H9 (cell line): Measurements from ENCODE around the gene RPRD1B. TPM values are rescaled to one million over a fixed set of nuclear protein-coding genes. Genes with fewer than 3 reads are reported as not detected.
A peak's percentile ranks its signal among the peaks of the same experiment; 100 is the strongest.
"Not testable (repeated sequence)": the region's sequence is repeated elsewhere in the genome, so short reads cannot be mapped to it uniquely, and the experiment has no call there.

Experiments
- DNase-seq: peaks from one replicate; pipeline ENCODE4 v3.0.0-alpha.2; 2017
- H2AFZ ChIP-seq: one replicate; pipeline ENCODE4 v1.6.1; 2013; ENCODE audit warnings: mild to moderate bottlenecking, low read length, control low read depth, moderate library complexity
- H2AK5ac ChIP-seq: 2 replicates; pipeline ENCODE4 v1.6.1; 2013; ENCODE audit warnings: low read length, control low read depth, mixed read lengths; ENCODE audit not compliant: insufficient read length
- H2BK120ac ChIP-seq: one replicate; pipeline ENCODE4 v1.6.1; 2013; ENCODE audit warnings: low read depth, mild to moderate bottlenecking, low read length, control low read depth, inconsistent platforms; ENCODE audit not compliant: poor library complexity, severe bottlenecking
- H2BK12ac ChIP-seq: 2 replicates; pipeline ENCODE4 v1.6.1; 2013; ENCODE audit warnings: low read length, control low read depth, mixed read lengths, low read depth; ENCODE audit not compliant: insufficient read length
- H2BK15ac ChIP-seq: 2 replicates; pipeline ENCODE4 v1.6.1; 2013; ENCODE audit warnings: low read depth, low read length, control low read depth
- H2BK20ac ChIP-seq: one replicate; pipeline ENCODE4 v1.6.1; 2013; ENCODE audit warnings: low read depth, mild to moderate bottlenecking, low read length, control low read depth, inconsistent platforms; ENCODE audit not compliant: poor library complexity, severe bottlenecking
- H2BK5ac ChIP-seq: 2 replicates; pipeline ENCODE4 v1.6.1; 2013; ENCODE audit warnings: low read length, control low read depth, mixed read lengths; ENCODE audit not compliant: insufficient read length
- H3K14ac ChIP-seq: 2 replicates; pipeline ENCODE4 v1.6.1; 2013; ENCODE audit warnings: low read length, control low read depth; ENCODE audit not compliant: insufficient read depth
- H3K18ac ChIP-seq: 2 replicates; pipeline ENCODE4 v1.6.1; 2013; ENCODE audit warnings: low read depth, mild to moderate bottlenecking, mixed read lengths, low read length, control low read depth; ENCODE audit not compliant: insufficient read length
- H3K23ac ChIP-seq: 2 replicates; pipeline ENCODE4 v1.6.1; 2013; ENCODE audit warnings: low read length, control low read depth, mixed read lengths, low read depth; ENCODE audit not compliant: insufficient read length
- H3K23me2 ChIP-seq: 2 replicates; pipeline ENCODE4 v1.6.1; 2013; ENCODE audit warnings: low read depth, mild to moderate bottlenecking, mixed read lengths, low read length, control low read depth; ENCODE audit not compliant: insufficient read length, poor library complexity, severe bottlenecking
- H3K27ac ChIP-seq: 2 replicates; pipeline ENCODE4 v1.5.1; 2013; ENCODE audit warnings: low read length, control low read depth, mixed read lengths, low read depth; ENCODE audit not compliant: insufficient read length
- H3K27me3 ChIP-seq: 2 replicates; pipeline ENCODE4 v1.6.1; 2013; ENCODE audit warnings: low read length, control low read depth, inconsistent platforms; ENCODE audit not compliant: insufficient read depth
- H3K4ac ChIP-seq: 2 replicates; pipeline ENCODE4 v1.6.1; 2013; ENCODE audit warnings: low read depth, mild to moderate bottlenecking, control low read depth, inconsistent platforms, low read length, moderate library complexity
- H3K4me1 ChIP-seq: 2 replicates; pipeline ENCODE4 v1.6.1; 2013; ENCODE audit warnings: low read length, control low read depth, inconsistent platforms; ENCODE audit not compliant: insufficient read depth
- H3K4me2 ChIP-seq: 2 replicates; pipeline ENCODE4 v1.6.1; 2013; ENCODE audit warnings: low read length, control low read depth, mixed read lengths; ENCODE audit not compliant: insufficient read length, insufficient read depth
- H3K56ac ChIP-seq: 2 replicates; pipeline ENCODE4 v1.6.1; 2013; ENCODE audit warnings: low read depth, mild to moderate bottlenecking, mixed read lengths, low read length, control low read depth; ENCODE audit not compliant: insufficient read length
- H3K79me1 ChIP-seq: 2 replicates; pipeline ENCODE4 v1.6.1; 2013; ENCODE audit warnings: low read depth, mild to moderate bottlenecking, moderate library complexity, low read length, control low read depth, inconsistent platforms; ENCODE audit not compliant: insufficient read depth, poor library complexity, severe bottlenecking
- H3K79me2 ChIP-seq: 2 replicates; pipeline ENCODE4 v1.6.1; 2013; ENCODE audit warnings: low read length, control low read depth, inconsistent platforms; ENCODE audit not compliant: insufficient read depth
- H3K9ac ChIP-seq: 2 replicates; pipeline ENCODE4 v1.6.1; 2013; ENCODE audit warnings: low read length, control low read depth, mixed read lengths; ENCODE audit not compliant: insufficient read length; ENCODE audit errors: extremely low read depth
- H3K9me3 ChIP-seq: one replicate; pipeline ENCODE4 v1.6.1; 2013; ENCODE audit warnings: low read depth, low read length, inconsistent platforms; ENCODE audit not compliant: control insufficient read depth
- H3T11ph ChIP-seq: one replicate; pipeline ENCODE4 v1.6.1; 2013; ENCODE audit warnings: mild to moderate bottlenecking, low read length, control low read depth, inconsistent platforms
- H4K20me1 ChIP-seq: one replicate; pipeline ENCODE4 v1.6.1; 2013; ENCODE audit not compliant: control insufficient read depth, insufficient read length, insufficient read depth
- H4K5ac ChIP-seq: 2 replicates; pipeline ENCODE4 v1.6.1; 2013; ENCODE audit warnings: low read depth, mild to moderate bottlenecking, mixed read lengths, low read length, control low read depth; ENCODE audit not compliant: insufficient read length
- H4K8ac ChIP-seq: replicated peaks from 2 replicates; pipeline ENCODE4 v1.6.1; 2013; ENCODE audit warnings: low read length, control low read depth, mixed read lengths, low read depth; ENCODE audit not compliant: insufficient read length
- H4K91ac ChIP-seq: 2 replicates; pipeline ENCODE4 v1.6.1; 2013; ENCODE audit warnings: low read depth, mild to moderate bottlenecking, moderate library complexity, mixed read lengths, low read length, control low read depth; ENCODE audit not compliant: insufficient read length
- H3K27ac Mint-ChIP-seq, 3 experiments: 2 replicates in 2 of 3; 3 replicates in 1 of 3; pipeline ENCODE4 v1.8.0; 2020 to 2021; ENCODE audit warnings: mixed read lengths in 3 of 3, mild to moderate bottlenecking in 1 of 3, moderate library complexity in 1 of 3
- H3K27me3 Mint-ChIP-seq: 2 replicates; pipeline ENCODE4 v1.8.0; 2021; ENCODE audit warnings: low read depth, mild to moderate bottlenecking, moderate library complexity, mixed read lengths
- H3K36me3 Mint-ChIP-seq, 3 experiments: 2 replicates in 2 of 3; 3 replicates in 1 of 3; pipeline ENCODE4 v1.8.0; 2020 to 2021; ENCODE audit warnings: low read depth in 3 of 3, mixed read lengths in 3 of 3; ENCODE audit not compliant: insufficient read depth in 1 of 3
- H3K4me1 Mint-ChIP-seq, 2 experiments: 2 replicates each; pipeline ENCODE4 v1.8.0; 2020; ENCODE audit warnings: mixed read lengths in 2 of 2
- H3K4me3 Mint-ChIP-seq, 2 experiments: 2 replicates in 1 of 2; 3 replicates in 1 of 2; pipeline ENCODE4 v1.8.0; 2020 to 2021; ENCODE audit warnings: mild to moderate bottlenecking in 2 of 2, mixed read lengths in 2 of 2, moderate library complexity in 1 of 2
- H3K9me3 Mint-ChIP-seq, 2 experiments: 2 replicates in 1 of 2; 3 replicates in 1 of 2; pipeline ENCODE4 v1.8.0; 2020; ENCODE audit warnings: mild to moderate bottlenecking in 2 of 2, mixed read lengths in 2 of 2, moderate library complexity in 1 of 2
- CTCF ChIP-seq: fragments of 200-600 bp; sonication (generic); conservative IDR thresholded peaks from 3 replicates; pipeline ENCODE4 v1.8.0; 2021; ENCODE audit warnings: antibody characterized with exemption, mild to moderate bottlenecking
- WGBS: extraction: QIAGEN DNeasy Blood & Tissue Kit; methylation state at CpG from one replicate; pipeline ENCODE4 v1.1.7; 2013; ENCODE audit warnings: missing lambda C conversion rate, low lambda C conversion rate, mixed read lengths; ENCODE audit not compliant: insufficient read length; ENCODE audit errors: extremely low coverage; 5-methylcytosine and 5-hydroxymethylcytosine counted together
- total RNA-seq: library from RNA; stranded (reverse); gene quantifications from 2 replicates; pipeline ENCODE4 v1.2.1, GENCODE V29; 2021

The RPRD1B gene
- total RNA-seq, 1 experiment from 2014 or later: 34.3 TPM

- H3K27me3 ChIP-seq: no peaks in the 10 kb centered on the region
- no peaks in the 10 kb centered on the region for H3K23me2 ChIP-seq
- no peak for DNase-seq
- no peak overlapping the region for H4K8ac ChIP-seq
- H3K4me1 Mint-ChIP-seq: no peaks in the 10 kb centered on the region
- H3K23ac ChIP-seq: no peak overlapping the region
- no peak overlapping the region for H3K56ac ChIP-seq
- H3K9ac ChIP-seq: no peak overlapping the region
- no peak overlapping the region for H3K4me3 Mint-ChIP-seq
- WGBS: no CpG with 5 or more reads among the region's 5 CpGs
- no peak overlapping the region for H3T11ph ChIP-seq
- no peak overlapping the region for H2BK5ac ChIP-seq
- H3K14ac ChIP-seq: no peak overlapping the region
- no peak overlapping the region for H2AFZ ChIP-seq
- TF ChIP-seq CTCF: peak; percentile 28; the same call in 1 of the 3 replicates
- no peak overlapping the region for H3K4ac ChIP-seq
- no peak overlapping the region for H3K27ac Mint-ChIP-seq
- H2BK120ac ChIP-seq: no peak overlapping the region
- no peaks in the 10 kb centered on the region for H3K79me1 ChIP-seq
- no peak overlapping the region for H3K27ac ChIP-seq
- no peaks in the 10 kb centered on the region for H3K9me3 ChIP-seq
- H3K27me3 Mint-ChIP-seq: no peaks in the 10 kb centered on the region; the same call in 1 of the 2 replicates
- H3K36me3 Mint-ChIP-seq: no peaks in the 10 kb centered on the region
- no peak overlapping the region for H3K18ac ChIP-seq
- H3K9me3 Mint-ChIP-seq: no peaks in the 10 kb centered on the region
- no peak overlapping the region for H4K5ac ChIP-seq
- no peak overlapping the region for H2BK12ac ChIP-seq
- no peaks in the 10 kb centered on the region for H3K79me2 ChIP-seq
- no peak overlapping the region for H2BK15ac ChIP-seq
- H2AK5ac ChIP-seq: no peak overlapping the region
- no peaks in the 10 kb centered on the region for H3K4me1 ChIP-seq
- no peak overlapping the region for H2BK20ac ChIP-seq
- no peaks in the 10 kb centered on the region for H4K20me1 ChIP-seq
- H4K91ac ChIP-seq: no peak overlapping the region
- no peak overlapping the region for H3K4me2 ChIP-seq
These were observed 72.9 kb downstream of the RPRD1B start for GRCh38 chr20:38106461-38106860.

DNA sequence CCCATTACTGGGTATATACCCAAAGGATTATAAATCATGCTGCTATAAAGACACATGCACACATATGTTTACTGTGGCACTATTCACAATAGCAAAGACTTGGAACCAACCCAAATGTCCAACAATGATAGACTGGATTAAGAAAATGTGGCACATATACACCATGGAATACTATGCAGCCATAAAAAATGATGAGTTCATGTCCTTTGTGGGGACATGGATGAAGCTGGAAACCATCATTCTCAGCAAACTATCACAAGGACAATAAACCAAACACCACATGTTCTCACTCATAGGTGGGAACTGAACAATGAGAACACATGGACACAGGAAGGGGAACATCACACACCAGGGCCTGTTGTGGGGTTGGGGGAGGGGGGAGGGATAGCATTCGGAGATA is 73.8 kb downstream of the RPRD1B start:
- H3K9ac ChIP-seq, H3K23me2 ChIP-seq, H2BK12ac ChIP-seq, H3K79me1 ChIP-seq, H3K4ac ChIP-seq, H2BK5ac ChIP-seq, H4K91ac ChIP-seq, H3K14ac ChIP-seq, H3K4me1 ChIP-seq, H3K23ac ChIP-seq, H3K18ac ChIP-seq, H2BK120ac ChIP-seq, H4K20me1 ChIP-seq, H2BK15ac ChIP-seq, H2AFZ ChIP-seq, H3K27me3 Mint-ChIP-seq, H3T11ph ChIP-seq, H3K4me3 Mint-ChIP-seq, H2AK5ac ChIP-seq, H3K56ac ChIP-seq, H3K27ac Mint-ChIP-seq, H3K79me2 ChIP-seq, H3K27me3 ChIP-seq, H3K4me1 Mint-ChIP-seq, H4K8ac ChIP-seq, H3K9me3 Mint-ChIP-seq, H4K5ac ChIP-seq, H3K27ac ChIP-seq, H3K36me3 Mint-ChIP-seq, H3K4me2 ChIP-seq, DNase-seq, H3K9me3 ChIP-seq, H2BK20ac ChIP-seq: not testable (repeated sequence)
- WGBS: no CpG with 5 or more reads among the region's 1 CpG
